HEK293 (cell line): Measurements from ENCODE around the gene FAT2.

Source experiments
- CTCF ChIA-PET: fragments of 350-600 bp; formaldehyde crosslinking; extraction: SDS; loops from one replicate; lab custom pipeline; 2021; ENCODE audit warnings: antibody characterized with exemption; lab: Yijun Ruan, JAX
- POLR2A ChIA-PET: fragments of 300-600 bp; formaldehyde crosslinking; extraction: SDS; loops from one replicate; lab custom pipeline; 2020; ENCODE audit warnings: antibody characterized with exemption, inconsistent platforms; lab: Yijun Ruan, JAX
- H3K27ac ChIP-seq: fragments of 200-500 bp; sonication (Bioruptor generic); 2 replicates; pipeline ENCODE4 v1.5.1; 2014; ENCODE audit warnings: low read depth, low read length, control low read depth, inconsistent platforms; ENCODE audit errors: extremely low read depth
- H3K36me3 ChIP-seq, 2 experiments: fragments of 200-500 bp in 1 of 2; sonication (Bioruptor generic) in 1 of 2; 1 replicate in 1 of 2; 2 replicates in 1 of 2; pipeline ENCODE4 v1.5.1; 2014 to 2017; ENCODE audit warnings: inconsistent platforms in 2 of 2, low read length in 2 of 2; ENCODE audit not compliant: control insufficient read depth in 2 of 2, insufficient read depth in 1 of 2
- H3K4me1 ChIP-seq: fragments of 200-500 bp; sonication (Bioruptor generic); 2 replicates; pipeline ENCODE4 v1.5.1; 2014; ENCODE audit warnings: mild to moderate bottlenecking, low read length, inconsistent platforms; ENCODE audit not compliant: control insufficient read depth, insufficient read depth
- H3K4me3 ChIP-seq: 2 replicates; pipeline ENCODE4 v1.5.1; 2011; ENCODE audit warnings: low read depth, mild to moderate bottlenecking, control low read depth, low read length, moderate library complexity
- H3K9me3 ChIP-seq: fragments of 200-500 bp; sonication (Bioruptor generic); 2 replicates; pipeline ENCODE4 v1.5.1; 2014; ENCODE audit warnings: low read depth, low read length, inconsistent platforms; ENCODE audit not compliant: control insufficient read depth, insufficient read depth
- YY1 ChIP-seq: fragments of 450-650 bp; formaldehyde crosslinking; IDR thresholded peaks from 2 replicates; pipeline ENCODE4 v1.5.1; 2018; ENCODE audit warnings: missing biosample characterization, missing genetic modification characterization
- ZNF184 ChIP-seq: fragments of 450-650 bp; IDR thresholded peaks from 2 replicates; pipeline ENCODE4 v1.5.1; 2018; ENCODE audit warnings: missing biosample characterization, mild to moderate bottlenecking, missing genetic modification characterization
- ZNF391 ChIP-seq: fragments of 450-650 bp; formaldehyde crosslinking; IDR thresholded peaks from 2 replicates; pipeline ENCODE4 v1.5.1; 2016; ENCODE audit warnings: low read depth, missing biosample characterization, missing genetic modification characterization, borderline replicate concordance
- TF ChIP-seq, protein P1 (sequence below): fragments of 450-650 bp; formaldehyde crosslinking; IDR thresholded peaks from 2 replicates; pipeline ENCODE4 v1.5.1; 2016; ENCODE audit warnings: missing biosample characterization, missing genetic modification characterization
- TF ChIP-seq, protein P2 (sequence below): fragments of 450-650 bp; formaldehyde crosslinking; IDR thresholded peaks from 2 replicates; pipeline ENCODE4 v1.5.1; 2016; ENCODE audit warnings: missing biosample characterization, missing genetic modification characterization
- TF ChIP-seq, protein P3 (sequence below): fragments of 450-650 bp; formaldehyde crosslinking; IDR thresholded peaks from 2 replicates; pipeline ENCODE4 v1.5.1; 2016; ENCODE audit warnings: missing biosample characterization, missing genetic modification characterization

Gene FAT2

DNA sequence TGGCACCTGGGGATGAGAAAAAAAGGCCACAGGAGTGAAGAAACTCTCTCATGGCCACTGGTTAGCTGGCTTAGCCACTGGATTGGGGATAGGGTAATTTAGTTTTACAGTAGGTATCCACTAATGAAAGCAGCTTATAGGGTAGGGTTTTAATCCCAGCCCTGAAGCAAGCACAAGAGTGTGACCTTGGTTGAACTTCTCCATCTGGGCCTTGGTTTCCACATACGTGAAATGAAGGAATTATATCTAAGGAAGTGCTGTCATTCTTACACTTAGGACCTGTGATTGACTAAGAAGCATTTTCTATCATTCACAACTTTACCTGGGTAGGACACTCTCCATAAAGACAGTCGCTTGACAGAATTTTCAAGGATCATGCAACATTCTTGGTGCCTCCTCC lies 49.6 kb downstream of the FAT2 start:
- H3K9me3 ChIP-seq, result no peaks in the 10 kb centered on the region
- H3K36me3 ChIP-seq, result no peaks in the 10 kb centered on the region
- no peak overlapping the region for H3K4me3 ChIP-seq
- ChIA-PET CTCF (interaction anchor here (0.7 to 0.9 kb wide), 2 partner anchors 16 to 18 kb away, joined by 3 read pairs; no protein-coding TSS in a partner anchor), POLR2A (no interaction called here)
- H3K27ac ChIP-seq, result no peak overlapping the region
- TF ChIP-seq, protein P1, sequence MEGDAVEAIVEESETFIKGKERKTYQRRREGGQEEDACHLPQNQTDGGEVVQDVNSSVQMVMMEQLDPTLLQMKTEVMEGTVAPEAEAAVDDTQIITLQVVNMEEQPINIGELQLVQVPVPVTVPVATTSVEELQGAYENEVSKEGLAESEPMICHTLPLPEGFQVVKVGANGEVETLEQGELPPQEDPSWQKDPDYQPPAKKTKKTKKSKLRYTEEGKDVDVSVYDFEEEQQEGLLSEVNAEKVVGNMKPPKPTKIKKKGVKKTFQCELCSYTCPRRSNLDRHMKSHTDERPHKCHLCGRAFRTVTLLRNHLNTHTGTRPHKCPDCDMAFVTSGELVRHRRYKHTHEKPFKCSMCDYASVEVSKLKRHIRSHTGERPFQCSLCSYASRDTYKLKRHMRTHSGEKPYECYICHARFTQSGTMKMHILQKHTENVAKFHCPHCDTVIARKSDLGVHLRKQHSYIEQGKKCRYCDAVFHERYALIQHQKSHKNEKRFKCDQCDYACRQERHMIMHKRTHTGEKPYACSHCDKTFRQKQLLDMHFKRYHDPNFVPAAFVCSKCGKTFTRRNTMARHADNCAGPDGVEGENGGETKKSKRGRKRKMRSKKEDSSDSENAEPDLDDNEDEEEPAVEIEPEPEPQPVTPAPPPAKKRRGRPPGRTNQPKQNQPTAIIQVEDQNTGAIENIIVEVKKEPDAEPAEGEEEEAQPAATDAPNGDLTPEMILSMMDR, result no peak
- TF ChIP-seq, protein P2, sequence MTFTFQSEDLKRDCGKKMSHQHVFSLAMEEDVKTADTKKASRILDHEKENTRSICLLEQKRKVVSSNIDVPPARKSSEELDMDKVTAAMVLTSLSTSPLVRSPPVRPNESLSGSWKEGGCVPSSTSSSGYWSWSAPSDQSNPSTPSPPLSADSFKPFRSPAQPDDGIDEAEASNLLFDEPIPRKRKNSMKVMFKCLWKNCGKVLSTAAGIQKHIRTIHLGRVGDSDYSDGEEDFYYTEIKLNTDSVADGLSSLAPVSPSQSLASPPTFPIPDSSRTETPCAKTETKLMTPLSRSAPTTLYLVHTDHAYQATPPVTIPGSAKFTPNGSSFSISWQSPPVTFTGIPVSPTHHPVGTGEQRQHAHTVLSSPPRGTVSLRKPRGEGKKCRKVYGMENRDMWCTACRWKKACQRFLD (tag by site-specific recombination), result no peak
- TF ChIP-seq ZNF391 (tag by site-specific recombination), result no peak
- TF ChIP-seq ZNF184, result no peak
- TF ChIP-seq, protein P3, sequence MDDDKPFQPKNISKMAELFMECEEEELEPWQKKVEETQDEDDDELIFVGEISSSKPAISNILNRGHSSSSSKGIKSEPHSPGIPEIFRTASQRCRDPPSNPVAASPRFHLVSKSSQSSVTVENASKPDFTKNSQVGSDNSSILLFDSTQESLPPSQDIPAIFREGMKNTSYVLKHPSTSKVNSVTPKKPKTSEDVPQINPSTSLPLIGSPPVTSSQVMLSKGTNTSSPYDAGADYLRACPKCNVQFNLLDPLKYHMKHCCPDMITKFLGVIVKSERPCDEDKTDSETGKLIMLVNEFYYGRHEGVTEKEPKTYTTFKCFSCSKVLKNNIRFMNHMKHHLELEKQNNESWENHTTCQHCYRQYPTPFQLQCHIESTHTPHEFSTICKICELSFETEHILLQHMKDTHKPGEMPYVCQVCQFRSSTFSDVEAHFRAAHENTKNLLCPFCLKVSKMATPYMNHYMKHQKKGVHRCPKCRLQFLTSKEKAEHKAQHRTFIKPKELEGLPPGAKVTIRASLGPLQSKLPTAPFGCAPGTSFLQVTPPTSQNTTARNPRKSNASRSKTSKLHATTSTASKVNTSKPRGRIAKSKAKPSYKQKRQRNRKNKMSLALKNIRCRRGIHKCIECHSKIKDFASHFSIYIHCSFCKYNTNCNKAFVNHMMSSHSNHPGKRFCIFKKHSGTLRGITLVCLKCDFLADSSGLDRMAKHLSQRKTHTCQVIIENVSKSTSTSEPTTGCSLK, result no peak
- no peak for TF ChIP-seq YY1 (tag by site-specific recombination)
- TF ChIP-seq, all 188 proteins: peak for 0
- no peaks in the 10 kb centered on the region for H3K4me1 ChIP-seq
